Measurements from ENCODE around the gene ZNF561. TPM values are rescaled to one million over a fixed set of nuclear protein-coding genes. Genes with fewer than 3 reads are reported as not detected.
"Not testable (repeated sequence)": the region's sequence is repeated elsewhere in the genome, so short reads cannot be mapped to it uniquely, and the experiment has no call there.

The ZNF561 gene
- total and polyA plus RNA-seq, 2 donors (not counting 1 experiment from before 2014, with no cell fraction given), result 15.7 to 44.5 TPM

DNA sequence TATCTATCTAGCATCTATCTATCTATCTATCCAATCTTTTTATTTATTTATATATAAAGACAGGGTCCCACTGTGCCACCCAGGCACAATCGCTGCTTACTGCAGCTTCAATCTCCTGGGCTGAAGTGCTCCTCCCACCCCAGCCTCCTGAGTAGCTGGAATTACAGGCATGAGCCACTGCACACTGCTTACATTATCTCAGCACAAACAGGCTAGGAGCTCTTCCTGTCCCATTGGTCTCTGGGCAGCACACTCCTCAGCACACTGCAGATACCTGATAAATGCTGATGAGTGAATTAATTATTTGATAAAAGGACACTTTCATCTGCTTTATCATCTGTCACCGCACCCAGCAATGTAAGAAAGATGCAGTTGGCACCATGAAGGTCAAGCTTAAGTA lies 37.7 kb upstream of the ZNF561 start:
- H3K27me3 Mint-ChIP-seq, result no peaks in the 10 kb centered on the region
- TF ChIP-seq EZH2 (IDR thresholded peaks at IDR 0.05; ENCODE audit: borderline replicate concordance, insufficient read depth, low read depth, low read length, poor library complexity, severe bottlenecking) (no peak), CTCF (IDR thresholded peaks at IDR 0.05) (no peak)
- DNase-seq, result no peak
- H4K20me1 ChIP-seq (ENCODE audit: control insufficient read depth, insufficient read depth, low read length, poor library complexity, severe bottlenecking), result peaks cover 13% of the 10 kb centered on the region
- H3K9ac ChIP-seq (ENCODE audit: low read length), result no peak overlapping the region
- H3K4me3 ChIP-seq (ENCODE audit: control extremely low read depth in 1 of 5, extremely low read depth in 1 of 5, insufficient read depth in 1 of 5, low read depth in 2 of 5, low read length in 4 of 5), result no peak overlapping the region
- no peak overlapping the region for H2AFZ ChIP-seq (ENCODE audit: insufficient read depth, low read depth, low read length, poor library complexity, severe bottlenecking)
- no peak overlapping the region for H3K4me2 ChIP-seq (replicated peaks; ENCODE audit: low read depth, low read length, poor library complexity, severe bottlenecking)
- H3K27me3 ChIP-seq (replicated peaks in 1 of 4; ENCODE audit: control extremely low read depth in 1 of 4, control insufficient read depth in 3 of 4, insufficient read depth in 4 of 4, low read length in 3 of 4), result no peaks in the 10 kb centered on the region
- H3K36me3 ChIP-seq (replicated peaks in 1 of 2; ENCODE audit: control extremely low read depth in 1 of 2, control insufficient read depth in 1 of 2, extremely low read depth in 1 of 2, insufficient read depth in 2 of 2, low read length in 1 of 2), result peaks cover 1 to 30% of the 10 kb centered on the region in 2 experiments
- POLR2A ChIA-PET, result no interaction called here
- peaks cover 0 to 17% (median 4%) of the 10 kb centered on the region in 3 donors for H3K9me3 ChIP-seq (ENCODE audit: control extremely low read depth in 1 of 3, control insufficient read depth in 2 of 3, insufficient read depth in 1 of 3, low read length in 2 of 3)
- no peaks in the 10 kb centered on the region for H3K4me1 ChIP-seq (ENCODE audit: control insufficient read depth in 2 of 2, insufficient read depth in 2 of 2, low read length in 2 of 2)
- intact Hi-C loops (cut with micrococcal nuclease), result no loop called here
- CTCF ChIA-PET, result interaction anchor here (1.5 kb wide), 1 partner anchor 33 kb away, joined by 3 read pairs; no protein-coding TSS in a partner anchor
- no peaks in the 10 kb centered on the region for H3K9me3 Mint-ChIP-seq (ENCODE audit: insufficient read depth)
- H3K79me2 ChIP-seq (ENCODE audit: control insufficient read depth, insufficient read depth, low read length), result peaks cover 74% of the 10 kb centered on the region
- H3K4me3 Mint-ChIP-seq, result no peak overlapping the region
- H3K27ac ChIP-seq (ENCODE audit: low read length in 2 of 2), result no peak overlapping the region
- H3K27ac Mint-ChIP-seq, result no peak overlapping the region
- no peak for ATAC-seq (ENCODE audit: low read depth)
- WGBS (ENCODE audit: insufficient coverage), result 100% methylated on average over 1 of the region's 2 CpGs
- H3K4me1 Mint-ChIP-seq, result peaks cover 3% of the 10 kb centered on the region

- H3K4me2 ChIP-seq (replicated peaks; ENCODE audit: low read depth, low read length, poor library complexity, severe bottlenecking); H3K4me3 Mint-ChIP-seq; H3K27me3 ChIP-seq (replicated peaks in 1 of 4; ENCODE audit: control extremely low read depth in 1 of 4, control insufficient read depth in 3 of 4, insufficient read depth in 4 of 4, low read length in 3 of 4); H2AFZ ChIP-seq (ENCODE audit: insufficient read depth, low read depth, low read length, poor library complexity, severe bottlenecking); H3K27me3 Mint-ChIP-seq; H3K4me1 Mint-ChIP-seq; POLR2A ChIA-PET; DNase-seq; H3K4me1 ChIP-seq (ENCODE audit: control insufficient read depth in 2 of 2, insufficient read depth in 2 of 2, low read length in 2 of 2); intact Hi-C loops (cut with micrococcal nuclease); CTCF ChIA-PET; H3K9ac ChIP-seq (ENCODE audit: low read length); H4K20me1 ChIP-seq (ENCODE audit: control insufficient read depth, insufficient read depth, low read length, poor library complexity, severe bottlenecking); H3K27ac Mint-ChIP-seq; H3K27ac ChIP-seq (ENCODE audit: low read length in 2 of 2); ATAC-seq (ENCODE audit: low read depth); H3K4me3 ChIP-seq (ENCODE audit: control extremely low read depth in 1 of 5, extremely low read depth in 1 of 5, insufficient read depth in 1 of 5, low read depth in 2 of 5, low read length in 4 of 5): not testable (repeated sequence)
- WGBS (ENCODE audit: insufficient coverage), result no CpG with 5 or more reads among the region's 5 CpGs
- Histone ChIP-seq H3K9me3 (ENCODE audit: control extremely low read depth in 1 of 3, control insufficient read depth in 2 of 3, insufficient read depth in 1 of 3, low read length in 2 of 3) (peaks cover 2 to 25% (median 21%) of the 10 kb centered on the region in 3 donors), H3K79me2 (ENCODE audit: control insufficient read depth, insufficient read depth, low read length) (peaks cover 19% of the 10 kb centered on the region), H3K36me3 (replicated peaks in 1 of 2; ENCODE audit: control extremely low read depth in 1 of 2, control insufficient read depth in 1 of 2, extremely low read depth in 1 of 2, insufficient read depth in 2 of 2, low read length in 1 of 2) (peaks cover 6 to 44% of the 10 kb centered on the region in 2 experiments)
- H3K9me3 Mint-ChIP-seq (ENCODE audit: insufficient read depth), result peaks cover 12% of the 10 kb centered on the region
These were observed 32.1 kb upstream of the ZNF561 start for GRCh38 chr19:9653066-9653555.

- H2AFZ ChIP-seq (ENCODE audit: insufficient read depth, low read depth, low read length, poor library complexity, severe bottlenecking); H3K4me1 ChIP-seq (ENCODE audit: control insufficient read depth in 2 of 2, insufficient read depth in 2 of 2, low read length in 2 of 2); H3K4me2 ChIP-seq (replicated peaks; ENCODE audit: low read depth, low read length, poor library complexity, severe bottlenecking); H3K27me3 ChIP-seq (replicated peaks in 1 of 4; ENCODE audit: control extremely low read depth in 1 of 4, control insufficient read depth in 3 of 4, insufficient read depth in 4 of 4, low read length in 3 of 4); H3K27me3 Mint-ChIP-seq; H3K4me3 ChIP-seq (ENCODE audit: control extremely low read depth in 1 of 5, extremely low read depth in 1 of 5, insufficient read depth in 1 of 5, low read depth in 2 of 5, low read length in 4 of 5); ATAC-seq (ENCODE audit: low read depth); intact Hi-C loops (cut with micrococcal nuclease); H3K27ac ChIP-seq (ENCODE audit: low read length in 2 of 2); H3K79me2 ChIP-seq (ENCODE audit: control insufficient read depth, insufficient read depth, low read length); POLR2A ChIA-PET; H3K9ac ChIP-seq (ENCODE audit: low read length); H4K20me1 ChIP-seq (ENCODE audit: control insufficient read depth, insufficient read depth, low read length, poor library complexity, severe bottlenecking); DNase-seq; H3K27ac Mint-ChIP-seq; CTCF ChIA-PET; H3K4me1 Mint-ChIP-seq; H3K4me3 Mint-ChIP-seq: not testable (repeated sequence)
- Histone ChIP-seq H3K36me3 (replicated peaks in 1 of 2; ENCODE audit: control extremely low read depth in 1 of 2, control insufficient read depth in 1 of 2, extremely low read depth in 1 of 2, insufficient read depth in 2 of 2, low read length in 1 of 2) (peaks cover 6 to 42% of the 10 kb centered on the region in 2 experiments), H3K9me3 (ENCODE audit: control extremely low read depth in 1 of 3, control insufficient read depth in 2 of 3, insufficient read depth in 1 of 3, low read length in 2 of 3) (peaks cover 2 to 25% (median 21%) of the 10 kb centered on the region in 3 donors)
- WGBS (ENCODE audit: insufficient coverage), result 96% methylated on average over 3 of the region's 3 CpGs
- H3K9me3 Mint-ChIP-seq (ENCODE audit: insufficient read depth), result peaks cover 12% of the 10 kb centered on the region
These were observed 30.4 kb upstream of the ZNF561 start for GRCh38 chr19:9651464-9651863.
